Measurements from ENCODE around the gene TMEM61.

DNA sequence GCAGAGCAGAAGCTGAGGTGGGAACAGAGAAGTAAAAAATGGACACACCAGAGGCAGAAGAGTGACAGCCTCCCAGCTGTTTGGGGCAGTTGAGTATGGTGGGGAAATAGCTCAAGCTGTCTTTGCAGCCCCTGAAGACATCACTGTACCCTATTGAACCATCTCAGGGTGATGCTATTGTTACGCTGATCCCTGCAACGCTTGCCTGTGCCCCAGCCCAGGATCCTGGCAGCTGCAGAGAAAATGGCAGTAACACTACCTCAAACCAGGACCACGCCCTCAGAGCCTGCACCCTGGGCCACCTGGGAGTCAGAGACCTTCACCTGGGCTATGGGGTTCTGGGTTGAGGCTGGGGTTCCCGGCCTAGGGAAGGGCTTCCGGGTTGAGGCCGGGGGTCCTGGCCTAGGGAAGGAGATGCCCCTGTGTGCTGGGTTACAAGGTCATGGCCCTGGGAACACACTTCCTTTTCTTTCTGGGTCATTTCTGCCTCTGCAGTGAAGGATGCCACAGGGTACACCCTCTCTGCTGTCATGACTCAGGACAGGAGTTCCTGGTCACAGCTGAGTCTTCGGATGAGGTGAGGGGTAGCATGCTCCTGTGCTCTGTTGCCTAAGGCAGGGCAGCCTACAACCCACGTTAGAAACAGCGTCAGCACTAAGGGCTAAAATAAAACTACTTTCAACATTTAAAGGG lies 29.9 kb downstream of the TMEM61 start:
- TF ChIP-seq CTCF (IDR thresholded peaks at IDR 0.05; ENCODE audit: low read length) = no peak
- TF ChIP-seq EZH2 (IDR thresholded peaks at IDR 0.05; ENCODE audit: borderline replicate concordance, low read length) = no peak
